SK-N-MC (cell line): ENCODE data around the gene FHOD1.

Source experiments
- FOXP2 ChIP-seq: optimal IDR thresholded peaks from 2 replicates; pipeline ENCODE3; 2011; ENCODE audit warnings: mild to moderate bottlenecking, moderate library complexity; ENCODE audit not compliant: insufficient read depth; ENCODE audit errors: extremely low read length, control extremely low read depth
- POLR2AphosphoS5 ChIP-seq: IDR thresholded peaks from 2 replicates; pipeline ENCODE4 v1.6.1; 2012; ENCODE audit warnings: mild to moderate bottlenecking, low read depth, low read length, borderline replicate concordance

DNA sequence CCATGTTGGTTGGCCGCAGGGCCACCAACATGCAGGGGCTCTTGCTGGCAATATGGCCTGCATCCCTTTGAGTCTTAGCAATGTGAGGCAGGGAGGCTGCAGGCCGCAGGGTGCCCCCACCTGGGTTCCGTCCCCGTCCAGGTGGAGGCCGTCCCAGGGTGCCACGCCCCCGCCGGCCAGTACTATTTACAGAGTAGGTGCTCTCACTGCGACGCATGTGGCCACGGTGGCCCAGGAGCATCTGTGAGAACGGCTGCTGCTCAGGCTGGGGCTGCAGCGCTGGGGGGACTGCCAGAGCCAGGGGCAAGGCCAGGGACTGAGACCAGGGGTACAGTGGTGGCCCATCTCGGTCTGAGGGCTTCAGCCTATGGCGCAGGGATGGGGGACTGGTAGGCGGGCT lies 67.1 kb downstream of the FHOD1 start:
- TF ChIP-seq POLR2AphosphoS5: no peak
- no peak for TF ChIP-seq FOXP2
